ENCODE data around the gene NBEA.

NBEA gene

GRCh38 chr13:35144166-35144890 is 202.3 kb downstream of the NBEA start:
- Histone ChIP-seq H3K4me3 (ENCODE audit: low read depth in 1 of 2, low read length in 2 of 2) (no peak overlapping the region), H3K27me3 (ENCODE audit: control insufficient read depth in 1 of 2, insufficient read depth in 2 of 2, low read length in 2 of 2) (no peaks in the 10 kb centered on the region), H3K27ac (ENCODE audit: low read depth, low read length) (no peak overlapping the region), H3K9me3 (ENCODE audit: low read length) (no peaks in the 10 kb centered on the region), H3K9ac (ENCODE audit: low read length) (no peak overlapping the region), H3K4me1 (ENCODE audit: insufficient read depth, low read length) (no peaks in the 10 kb centered on the region), H3K36me3 (ENCODE audit: insufficient read depth, low read length) (no peaks in the 10 kb centered on the region)

- Histone ChIP-seq H3K4me3 (ENCODE audit: low read depth in 1 of 2, low read length in 2 of 2) (no peak overlapping the region), H3K9me3 (ENCODE audit: low read length) (no peaks in the 10 kb centered on the region), H3K27me3 (ENCODE audit: control insufficient read depth in 1 of 2, insufficient read depth in 2 of 2, low read length in 2 of 2) (no peaks in the 10 kb centered on the region), H3K36me3 (ENCODE audit: insufficient read depth, low read length) (no peaks in the 10 kb centered on the region), H3K9ac (ENCODE audit: low read length) (no peak overlapping the region), H3K4me1 (ENCODE audit: insufficient read depth, low read length) (no peaks in the 10 kb centered on the region), H3K27ac (ENCODE audit: low read depth, low read length) (no peak overlapping the region)
Observed at GRCh38 chr13:35146686-35147085, 204.6 kb downstream of the NBEA start.

GRCh38 chr13:35157143-35157755 is 215.2 kb downstream of the NBEA start:
- Histone ChIP-seq H3K9me3 (ENCODE audit: low read length) (no peaks in the 10 kb centered on the region), H3K27ac (ENCODE audit: low read depth, low read length) (no peak overlapping the region), H3K4me1 (ENCODE audit: insufficient read depth, low read length) (peaks cover 7% of the 10 kb centered on the region), H3K36me3 (ENCODE audit: insufficient read depth, low read length) (no peaks in the 10 kb centered on the region), H3K4me3 (ENCODE audit: low read depth in 1 of 2, low read length in 2 of 2) (no peak overlapping the region), H3K27me3 (ENCODE audit: control insufficient read depth in 1 of 2, insufficient read depth in 2 of 2, low read length in 2 of 2) (no peaks in the 10 kb centered on the region), H3K9ac (ENCODE audit: low read length) (no peak overlapping the region)

- Histone ChIP-seq H3K36me3 (ENCODE audit: insufficient read depth, low read length) (no peaks in the 10 kb centered on the region), H3K27ac (ENCODE audit: low read depth, low read length) (no peak overlapping the region), H3K4me1 (ENCODE audit: insufficient read depth, low read length) (peaks cover under 1% of the 10 kb centered on the region), H3K4me3 (ENCODE audit: low read depth in 1 of 2, low read length in 2 of 2) (no peak overlapping the region), H3K9me3 (ENCODE audit: low read length) (no peaks in the 10 kb centered on the region), H3K9ac (ENCODE audit: low read length) (no peak overlapping the region), H3K27me3 (ENCODE audit: control insufficient read depth in 1 of 2, insufficient read depth in 2 of 2, low read length in 2 of 2) (no peaks in the 10 kb centered on the region)
Observed at GRCh38 chr13:35159041-35159440, 217.0 kb downstream of the NBEA start.

GRCh38 chr13:35160896-35161295 is 218.8 kb downstream of the NBEA start:
- Histone ChIP-seq H3K4me3 (ENCODE audit: low read depth in 1 of 2, low read length in 2 of 2) (no peak overlapping the region), H3K27me3 (ENCODE audit: control insufficient read depth in 1 of 2, insufficient read depth in 2 of 2, low read length in 2 of 2) (no peaks in the 10 kb centered on the region), H3K27ac (ENCODE audit: low read depth, low read length) (no peak overlapping the region), H3K36me3 (ENCODE audit: insufficient read depth, low read length) (no peaks in the 10 kb centered on the region), H3K9ac (ENCODE audit: low read length) (no peak overlapping the region), H3K4me1 (ENCODE audit: insufficient read depth, low read length) (no peaks in the 10 kb centered on the region), H3K9me3 (ENCODE audit: low read length) (no peaks in the 10 kb centered on the region)

GRCh38 chr13:35162420-35162819 is 220.3 kb downstream of the NBEA start:
- Histone ChIP-seq H3K27me3 (ENCODE audit: control insufficient read depth in 1 of 2, insufficient read depth in 2 of 2, low read length in 2 of 2) (no peaks in the 10 kb centered on the region), H3K9ac (ENCODE audit: low read length) (no peak overlapping the region), H3K27ac (ENCODE audit: low read depth, low read length) (no peak overlapping the region), H3K36me3 (ENCODE audit: insufficient read depth, low read length) (no peaks in the 10 kb centered on the region), H3K4me3 (ENCODE audit: low read depth in 1 of 2, low read length in 2 of 2) (no peak overlapping the region), H3K9me3 (ENCODE audit: low read length) (no peaks in the 10 kb centered on the region), H3K4me1 (ENCODE audit: insufficient read depth, low read length) (no peaks in the 10 kb centered on the region)

- H3K4me3 ChIP-seq (ENCODE audit: low read depth in 1 of 2, low read length in 2 of 2) = no peak overlapping the region
- no peaks in the 10 kb centered on the region for H3K4me1 ChIP-seq (ENCODE audit: insufficient read depth, low read length)
Observed at GRCh38 chr13:35163674-35164073, 221.6 kb downstream of the NBEA start.

GRCh38 chr13:35164324-35164932 is 222.4 kb downstream of the NBEA start:
- H3K4me3 ChIP-seq (ENCODE audit: low read depth in 1 of 2, low read length in 2 of 2) = no peak overlapping the region
- H3K9ac ChIP-seq (ENCODE audit: low read length) = no peak overlapping the region
- H3K4me1 ChIP-seq (ENCODE audit: insufficient read depth, low read length) = no peaks in the 10 kb centered on the region
- H3K27ac ChIP-seq (ENCODE audit: low read depth, low read length) = no peak overlapping the region
- H3K27me3 ChIP-seq (ENCODE audit: control insufficient read depth in 1 of 2, insufficient read depth in 2 of 2, low read length in 2 of 2) = no peaks in the 10 kb centered on the region
- no peaks in the 10 kb centered on the region for H3K36me3 ChIP-seq (ENCODE audit: insufficient read depth, low read length)
- no peaks in the 10 kb centered on the region for H3K9me3 ChIP-seq (ENCODE audit: low read length)

More at GRCh38 chr13:35163674-35164073, 221.6 kb downstream of the NBEA start:
- Histone ChIP-seq H3K27ac (ENCODE audit: low read depth, low read length) (no peak overlapping the region), H3K27me3 (ENCODE audit: control insufficient read depth in 1 of 2, insufficient read depth in 2 of 2, low read length in 2 of 2) (no peaks in the 10 kb centered on the region), H3K36me3 (ENCODE audit: insufficient read depth, low read length) (no peaks in the 10 kb centered on the region), H3K9ac (ENCODE audit: low read length) (no peak overlapping the region), H3K9me3 (ENCODE audit: low read length) (no peaks in the 10 kb centered on the region)

- H3K36me3 ChIP-seq (ENCODE audit: insufficient read depth, low read length) = no peaks in the 10 kb centered on the region
- H3K4me1 ChIP-seq (ENCODE audit: insufficient read depth, low read length) = no peaks in the 10 kb centered on the region
- no peaks in the 10 kb centered on the region for H3K9me3 ChIP-seq (ENCODE audit: low read length)
- no peaks in the 10 kb centered on the region for H3K27me3 ChIP-seq (ENCODE audit: control insufficient read depth in 1 of 2, insufficient read depth in 2 of 2, low read length in 2 of 2)
- no peak overlapping the region for H3K27ac ChIP-seq (ENCODE audit: low read depth, low read length)
- H3K9ac ChIP-seq (ENCODE audit: low read length) = no peak overlapping the region
- H3K4me3 ChIP-seq (ENCODE audit: low read depth in 1 of 2, low read length in 2 of 2) = no peak overlapping the region
Observed at GRCh38 chr13:35165205-35165604, 223.1 kb downstream of the NBEA start.

- Histone ChIP-seq H3K9ac (ENCODE audit: low read length) (no peak overlapping the region), H3K27ac (ENCODE audit: low read depth, low read length) (no peak overlapping the region), H3K9me3 (ENCODE audit: low read length) (no peaks in the 10 kb centered on the region), H3K4me1 (ENCODE audit: insufficient read depth, low read length) (peaks cover 6% of the 10 kb centered on the region), H3K27me3 (ENCODE audit: control insufficient read depth in 1 of 2, insufficient read depth in 2 of 2, low read length in 2 of 2) (no peaks in the 10 kb centered on the region), H3K4me3 (ENCODE audit: low read depth in 1 of 2, low read length in 2 of 2) (no peak overlapping the region), H3K36me3 (ENCODE audit: insufficient read depth, low read length) (no peaks in the 10 kb centered on the region)
Observed at GRCh38 chr13:35179494-35179893, 237.4 kb downstream of the NBEA start.

- H3K27me3 ChIP-seq (ENCODE audit: control insufficient read depth in 1 of 2, insufficient read depth in 2 of 2, low read length in 2 of 2) = no peaks in the 10 kb centered on the region
- no peak overlapping the region for H3K9ac ChIP-seq (ENCODE audit: low read length)
- no peak overlapping the region for H3K4me3 ChIP-seq (ENCODE audit: low read depth in 1 of 2, low read length in 2 of 2)
- peaks cover 6% of the 10 kb centered on the region for H3K4me1 ChIP-seq (ENCODE audit: insufficient read depth, low read length)
- no peaks in the 10 kb centered on the region for H3K36me3 ChIP-seq (ENCODE audit: insufficient read depth, low read length)
- H3K27ac ChIP-seq (ENCODE audit: low read depth, low read length) = no peak overlapping the region
- H3K9me3 ChIP-seq (ENCODE audit: low read length) = no peaks in the 10 kb centered on the region
Observed at GRCh38 chr13:35179920-35180663, 238.0 kb downstream of the NBEA start.

Measured in muscle layer of colon (tissue), 2 donors.